ENCODE results near the gene ATG13.

DNA sequence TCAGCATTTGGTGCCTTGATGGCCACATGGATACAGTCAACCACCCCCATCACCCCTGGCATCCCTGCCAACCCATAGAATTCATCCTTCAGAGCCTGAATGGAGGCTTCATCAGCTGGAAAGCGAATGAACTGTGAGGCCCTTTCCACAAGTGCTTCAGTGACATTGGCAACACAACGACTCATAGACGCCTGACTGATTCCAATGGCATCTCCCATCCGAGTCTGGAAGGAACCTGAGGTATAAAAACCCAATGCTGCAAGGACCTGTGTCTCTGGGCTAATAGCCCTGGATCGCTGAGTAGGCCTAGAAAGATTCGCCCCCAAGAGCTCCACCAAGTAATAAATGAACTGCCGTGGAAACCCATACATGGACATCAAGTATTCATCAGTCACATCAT, 1.6 kb upstream of the ATG13 start:
- TF ChIP-seq, protein P1, sequence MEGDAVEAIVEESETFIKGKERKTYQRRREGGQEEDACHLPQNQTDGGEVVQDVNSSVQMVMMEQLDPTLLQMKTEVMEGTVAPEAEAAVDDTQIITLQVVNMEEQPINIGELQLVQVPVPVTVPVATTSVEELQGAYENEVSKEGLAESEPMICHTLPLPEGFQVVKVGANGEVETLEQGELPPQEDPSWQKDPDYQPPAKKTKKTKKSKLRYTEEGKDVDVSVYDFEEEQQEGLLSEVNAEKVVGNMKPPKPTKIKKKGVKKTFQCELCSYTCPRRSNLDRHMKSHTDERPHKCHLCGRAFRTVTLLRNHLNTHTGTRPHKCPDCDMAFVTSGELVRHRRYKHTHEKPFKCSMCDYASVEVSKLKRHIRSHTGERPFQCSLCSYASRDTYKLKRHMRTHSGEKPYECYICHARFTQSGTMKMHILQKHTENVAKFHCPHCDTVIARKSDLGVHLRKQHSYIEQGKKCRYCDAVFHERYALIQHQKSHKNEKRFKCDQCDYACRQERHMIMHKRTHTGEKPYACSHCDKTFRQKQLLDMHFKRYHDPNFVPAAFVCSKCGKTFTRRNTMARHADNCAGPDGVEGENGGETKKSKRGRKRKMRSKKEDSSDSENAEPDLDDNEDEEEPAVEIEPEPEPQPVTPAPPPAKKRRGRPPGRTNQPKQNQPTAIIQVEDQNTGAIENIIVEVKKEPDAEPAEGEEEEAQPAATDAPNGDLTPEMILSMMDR (IDR thresholded peaks at IDR 0.05), result no peak
- no peak for TF ChIP-seq EP300 (IDR thresholded peaks at IDR 0.05)
